ENCODE results near the gene GOLGA1.

Gene GOLGA1

DNA sequence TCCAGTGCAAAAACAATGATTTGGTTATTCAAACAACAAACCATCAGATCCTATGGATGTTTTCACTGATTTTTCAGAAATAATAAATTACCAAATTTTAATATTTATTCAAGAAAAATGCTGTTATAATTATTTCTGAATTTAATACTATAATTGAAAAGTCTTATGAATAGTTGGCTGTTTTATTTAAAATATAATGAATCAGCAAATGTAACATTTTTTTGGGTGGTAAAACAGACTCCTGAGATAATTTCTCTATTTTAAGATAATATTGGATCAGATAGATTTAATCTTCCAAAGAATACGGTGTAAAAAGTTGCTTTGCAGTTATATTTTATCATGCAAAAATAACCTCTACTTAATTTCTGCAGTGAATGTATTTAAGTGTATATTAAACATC is 5.3 kb upstream of the GOLGA1 start:
- TF ChIP-seq, protein P1, sequence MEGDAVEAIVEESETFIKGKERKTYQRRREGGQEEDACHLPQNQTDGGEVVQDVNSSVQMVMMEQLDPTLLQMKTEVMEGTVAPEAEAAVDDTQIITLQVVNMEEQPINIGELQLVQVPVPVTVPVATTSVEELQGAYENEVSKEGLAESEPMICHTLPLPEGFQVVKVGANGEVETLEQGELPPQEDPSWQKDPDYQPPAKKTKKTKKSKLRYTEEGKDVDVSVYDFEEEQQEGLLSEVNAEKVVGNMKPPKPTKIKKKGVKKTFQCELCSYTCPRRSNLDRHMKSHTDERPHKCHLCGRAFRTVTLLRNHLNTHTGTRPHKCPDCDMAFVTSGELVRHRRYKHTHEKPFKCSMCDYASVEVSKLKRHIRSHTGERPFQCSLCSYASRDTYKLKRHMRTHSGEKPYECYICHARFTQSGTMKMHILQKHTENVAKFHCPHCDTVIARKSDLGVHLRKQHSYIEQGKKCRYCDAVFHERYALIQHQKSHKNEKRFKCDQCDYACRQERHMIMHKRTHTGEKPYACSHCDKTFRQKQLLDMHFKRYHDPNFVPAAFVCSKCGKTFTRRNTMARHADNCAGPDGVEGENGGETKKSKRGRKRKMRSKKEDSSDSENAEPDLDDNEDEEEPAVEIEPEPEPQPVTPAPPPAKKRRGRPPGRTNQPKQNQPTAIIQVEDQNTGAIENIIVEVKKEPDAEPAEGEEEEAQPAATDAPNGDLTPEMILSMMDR (IDR thresholded peaks at IDR 0.05): no peak
- H3K27me3 ChIP-seq: no peaks in the 10 kb centered on the region
- intact Hi-C loops (cut with DNase I; ENCODE audit: low total_unique reads): no loop called here
- no peak overlapping the region for H3K27ac ChIP-seq
- H3K9me3 ChIP-seq: no peaks in the 10 kb centered on the region
- no peaks in the 10 kb centered on the region for H3K36me3 ChIP-seq
- no peak overlapping the region for H3K4me3 ChIP-seq
- DNase-seq: no peak
- peaks cover 0 to 10% (median 6%) of the 10 kb centered on the region in 4 donors for H3K4me1 ChIP-seq

DNA sequence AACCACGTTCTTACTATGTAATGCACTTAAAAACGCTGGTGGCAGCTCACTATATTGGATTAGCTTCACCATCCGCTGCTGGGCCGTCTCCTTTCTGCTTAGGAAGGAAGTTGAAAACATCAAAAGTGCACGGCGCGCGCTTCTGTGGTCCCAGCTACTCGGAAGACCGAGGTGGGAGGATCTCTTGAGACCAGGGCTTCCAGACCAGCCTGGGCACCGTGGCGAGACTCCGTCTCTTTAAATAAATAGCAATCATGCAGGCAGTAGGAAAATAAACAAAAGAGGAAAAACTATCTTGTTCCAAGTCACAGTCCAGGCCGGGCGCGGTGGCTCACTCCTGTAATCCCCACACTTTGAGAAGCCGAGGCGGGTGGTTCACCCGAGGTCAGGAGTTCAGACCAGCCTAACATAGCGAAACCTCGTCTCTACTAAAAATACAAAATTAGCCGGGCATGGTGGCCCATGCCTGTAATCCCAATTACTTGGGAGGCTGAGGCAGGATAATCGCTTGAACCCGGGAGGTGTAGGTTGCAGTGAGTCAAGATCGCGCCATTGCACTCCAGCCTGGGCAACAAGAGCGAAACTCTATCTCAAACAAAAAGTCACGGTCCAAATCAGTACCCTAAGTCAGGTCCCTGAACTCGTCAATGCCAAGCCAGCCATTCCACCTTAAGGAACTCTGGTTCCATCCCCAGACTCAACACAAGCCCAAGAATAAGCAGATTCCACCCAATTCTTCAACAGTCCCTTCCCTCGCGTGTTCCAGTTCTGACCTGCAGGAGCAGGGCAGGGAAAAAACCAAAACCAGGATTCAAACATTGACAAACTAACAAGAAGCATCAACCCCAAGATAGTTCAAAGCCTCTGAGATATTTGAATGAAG is 1.0 kb upstream of the GOLGA1 start:
- intact Hi-C loops (cut with DNase I; ENCODE audit: low total_unique reads): loop anchor here (5.0 kb wide), 1 partner anchor 200 kb away; the partner anchor contains the start of gene SCAI
- no peaks in the 10 kb centered on the region for H3K27me3 ChIP-seq
- peaks cover 0 to 14% (median 0%) of the 10 kb centered on the region in 3 donors for H3K36me3 ChIP-seq
- H3K4me3 ChIP-seq: peak overlapping the region; percentile 68 to 81
- peak overlapping the region; percentile 89 to 97 for H3K27ac ChIP-seq
- peaks cover 0 to 17% (median 12%) of the 10 kb centered on the region in 4 donors for H3K4me1 ChIP-seq
- TF ChIP-seq, protein P1 (IDR thresholded peaks at IDR 0.05): no peak
- H3K9me3 ChIP-seq: no peaks in the 10 kb centered on the region
- DNase-seq: peak; percentile 60 to 75

DNA sequence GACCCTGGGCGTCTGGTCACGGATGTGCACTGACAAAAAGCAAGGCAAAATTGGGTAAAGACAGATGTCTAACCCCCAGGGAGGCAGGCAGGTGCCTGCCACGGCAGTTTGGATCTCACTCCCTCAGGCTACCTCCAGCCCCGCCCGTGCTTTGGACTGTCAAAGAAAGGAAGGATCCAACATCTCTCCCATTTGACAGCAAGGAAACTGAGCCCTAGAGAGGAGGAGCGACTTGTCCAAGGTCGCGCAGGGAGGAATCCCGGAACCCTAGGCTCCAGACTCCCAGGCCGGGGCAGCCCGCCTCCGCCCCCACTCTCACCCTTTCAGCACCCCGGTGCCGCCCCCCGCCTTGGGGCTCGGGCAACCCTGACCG is 376 bp downstream of the GOLGA1 start:
- H3K36me3 ChIP-seq: peaks cover 10 to 27% (median 12%) of the 10 kb centered on the region in 3 donors
- TF ChIP-seq, protein P1 (IDR thresholded peaks at IDR 0.05): no peak
- peaks cover 0 to 17% (median 12%) of the 10 kb centered on the region in 4 donors for H3K4me1 ChIP-seq
- intact Hi-C loops (cut with DNase I; ENCODE audit: low total_unique reads): loop anchor here (5.0 kb wide), 1 partner anchor 202 kb away; the partner anchor contains the start of gene SCAI
- H3K27ac ChIP-seq: peak overlapping the region; percentile 89 to 97
- DNase-seq: no peak
- peak overlapping the region; percentile 68 to 81 for H3K4me3 ChIP-seq
- H3K27me3 ChIP-seq: no peaks in the 10 kb centered on the region
- no peaks in the 10 kb centered on the region for H3K9me3 ChIP-seq

DNA sequence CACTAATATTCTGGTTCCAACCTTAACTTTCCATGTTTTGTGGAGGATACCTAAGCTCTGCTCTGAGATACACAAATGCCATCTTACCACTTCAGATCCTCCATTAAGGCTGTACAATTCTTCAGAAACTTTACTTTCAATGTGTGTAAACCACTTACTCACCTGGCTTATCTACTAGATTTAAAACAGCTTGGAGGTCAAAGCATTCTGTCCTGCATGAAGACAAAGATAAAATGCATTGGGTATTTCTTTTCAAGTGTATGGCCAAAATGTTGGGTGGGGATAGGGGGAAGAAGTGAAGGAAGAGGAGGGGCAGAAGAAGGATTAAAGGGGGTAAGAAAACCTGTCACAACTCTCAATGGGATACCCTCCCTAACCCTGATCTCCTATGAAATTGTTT is 939 bp downstream of the GOLGA1 start:
- Histone ChIP-seq H3K9me3 (no peaks in the 10 kb centered on the region), H3K36me3 (peaks cover 10 to 31% (median 15%) of the 10 kb centered on the region in 3 donors), H3K27ac (peak overlapping the region; percentile 89 to 97), H3K4me3 (peak overlapping the region; percentile 68 to 81), H3K4me1 (peaks cover 0 to 17% (median 12%) of the 10 kb centered on the region in 4 donors), H3K27me3 (no peaks in the 10 kb centered on the region)
- TF ChIP-seq, protein P1 (IDR thresholded peaks at IDR 0.05): no peak
- intact Hi-C loops (cut with DNase I; ENCODE audit: low total_unique reads): loop anchor here (5.0 kb wide), 1 partner anchor 202 kb away; the partner anchor contains the start of gene SCAI
- DNase-seq: no peak

DNA sequence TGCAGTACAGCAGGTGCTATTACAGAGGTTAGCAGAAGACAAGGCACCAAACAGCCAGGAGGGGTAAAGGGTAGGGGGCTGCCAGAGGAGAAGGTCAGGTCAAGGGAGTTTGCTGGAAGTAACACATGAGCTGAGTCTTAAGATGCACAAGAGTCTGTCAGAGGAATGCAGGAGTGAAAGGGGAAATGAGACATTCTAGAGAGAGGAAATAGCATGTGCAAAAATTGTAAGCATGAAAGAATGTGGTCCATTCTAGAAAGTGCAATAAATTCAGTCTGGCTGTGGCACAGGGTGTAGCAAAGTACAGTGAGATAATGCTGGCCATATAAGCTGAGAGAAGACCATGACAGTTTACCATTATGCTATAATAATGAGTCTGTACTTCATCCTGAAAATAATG is 6.6 kb downstream of the GOLGA1 start:
- no peak overlapping the region for H3K4me3 ChIP-seq
- intact Hi-C loops (cut with DNase I; ENCODE audit: low total_unique reads): no loop called here
- no peak for DNase-seq
- no peak overlapping the region for H3K27ac ChIP-seq
- TF ChIP-seq, protein P1 (IDR thresholded peaks at IDR 0.05): no peak
- H3K4me1 ChIP-seq: no peaks in the 10 kb centered on the region
- peaks cover 37 to 82% (median 70%) of the 10 kb centered on the region in 3 donors for H3K36me3 ChIP-seq
- H3K27me3 ChIP-seq: no peaks in the 10 kb centered on the region
- H3K9me3 ChIP-seq: no peaks in the 10 kb centered on the region

Data from tibial artery (tissue), 4 donors.